MV-4-11 (cell line): ENCODE measurements around the gene SERPINB7.
A peak's percentile ranks its signal among the peaks of the same experiment; 100 is the strongest.

ENCODE experiments used
- DNase-seq: peaks from one replicate; lab custom pipeline; 2025; lab: John Stamatoyannopoulos, UW

Gene SERPINB7

GRCh38 chr18:63848159-63848558, 72.9 kb downstream of the SERPINB7 start:
- peak; percentile 59 for DNase-seq

- DNase-seq = peak; percentile 73
Observed at GRCh38 chr18:63850020-63850419, 74.8 kb downstream of the SERPINB7 start.

- no peak for DNase-seq
Observed at GRCh38 chr18:63850636-63851035, 75.4 kb downstream of the SERPINB7 start.
